GM12892 (cell line): ENCODE measurements around the gene AP2A2.

ENCODE experiments used
- POLR2A ChIP-seq: IDR thresholded peaks from 2 replicates; pipeline ENCODE4 v1.6.1; 2011; ENCODE audit warnings: low read depth, low read length, control low read depth
- POLR2AphosphoS5 ChIP-seq: IDR thresholded peaks from 2 replicates; pipeline ENCODE4 v1.6.1; 2011; ENCODE audit warnings: low read depth, low read length, control low read depth
- TAF1 ChIP-seq: IDR thresholded peaks from 2 replicates; pipeline ENCODE4 v1.6.1; 2011; ENCODE audit warnings: low read depth, mild to moderate bottlenecking, control low read depth, low read length, borderline replicate concordance

GRCh38 chr11:970319-970871, 44.7 kb downstream of the AP2A2 start:
- TF ChIP-seq POLR2A (no peak), TAF1 (no peak), POLR2AphosphoS5 (no peak)
